GM12891 (cell line): ENCODE data around the gene ASTN2.

Experiments used
- POLR2A ChIP-seq: IDR thresholded peaks from 2 replicates; pipeline ENCODE4 v1.6.1; 2011; ENCODE audit warnings: low read depth, low read length, control low read depth
- POLR2AphosphoS5 ChIP-seq: IDR thresholded peaks from 2 replicates; pipeline ENCODE4 v1.6.1; 2011; ENCODE audit warnings: low read depth, low read length, control low read depth
- POU2F2 ChIP-seq: IDR thresholded peaks from 2 replicates; pipeline ENCODE4 v1.6.1; 2011; ENCODE audit warnings: low read depth, mild to moderate bottlenecking, control low read depth, low read length, moderate library complexity
- SPI1 ChIP-seq: IDR thresholded peaks from 2 replicates; pipeline ENCODE4 v1.6.1; 2011; ENCODE audit warnings: low read depth, low read length, control low read depth
- TAF1 ChIP-seq: IDR thresholded peaks from 2 replicates; pipeline ENCODE4 v1.6.1; 2011; ENCODE audit warnings: low read depth, low read length, control low read depth

- no peak for TF ChIP-seq POLR2A
- TF ChIP-seq POLR2AphosphoS5 = no peak
- TF ChIP-seq SPI1 = no peak
- no peak for TF ChIP-seq POU2F2
- no peak for TF ChIP-seq TAF1
These were observed 1035.0 kb downstream of the ASTN2 start for GRCh38 chr9:116379821-116380220.
